Stomach (tissue), 9 donors: ENCODE results near the gene ARFGEF3. TPM values are rescaled to one million over a fixed set of nuclear protein-coding genes. Genes with fewer than 3 reads are reported as not detected.

ENCODE experiments used
- DNase-seq, 2 donors: peaks; one replicate each; pipeline versions ENCODE4 v3.0.0 to v3.0.0-alpha.2; 2013 to 2019
- H3K27ac ChIP-seq, 5 donors: fragments of 200-600 bp in 4 of 5; sonication (generic) in 4 of 5; one replicate each; pipeline ENCODE4 v1.5.1; 2013 to 2019; ENCODE audit warnings: mild to moderate bottlenecking in 1 of 5, moderate library complexity in 1 of 5
- H3K27me3 ChIP-seq, 3 donors: fragments of 200-600 bp; sonication (generic); one replicate each; pipeline ENCODE4 v1.5.1; 2017 to 2019; ENCODE audit warnings: mixed run types in 1 of 3
- H3K36me3 ChIP-seq, 4 donors: fragments of 200-600 bp; sonication (generic); 1 replicate in 3 of 4; 2 replicates in 1 of 4; pipeline ENCODE4 v1.5.1; 2016 to 2019
- H3K4me1 ChIP-seq, 4 donors: fragments of 200-600 bp; sonication (generic); one replicate each; pipeline ENCODE4 v1.5.1; 2016 to 2019
- H3K4me3 ChIP-seq, 4 donors: fragments of 200-600 bp; sonication (generic) in 3 of 4; one replicate each; pipeline ENCODE4 v1.5.1; 2016 to 2019; ENCODE audit warnings: mild to moderate bottlenecking in 1 of 4
- H3K9me3 ChIP-seq, 4 donors: fragments of 200-600 bp; sonication (generic); one replicate each; pipeline ENCODE4 v1.5.1; 2016 to 2019
- CTCF ChIP-seq, 7 experiments: fragments of 450-650 bp in 4 of 7; fragments of 200-600 bp in 3 of 7; sonication (generic) in 3 of 7; IDR thresholded peaks; one replicate each; pipeline ENCODE4 v1.5.1; 2016 to 2019; ENCODE audit warnings: antibody characterized with exemption in 7 of 7, control low read depth in 2 of 7, mild to moderate bottlenecking in 1 of 7
- EP300 ChIP-seq: sonication (generic); formaldehyde crosslinking; IDR thresholded peaks from one replicate; pipeline ENCODE4 v1.6.1; 2017; ENCODE audit warnings: antibody characterized with exemption
- POLR2A ChIP-seq, 4 donors: fragments of 450-650 bp; IDR thresholded peaks; one replicate each; pipeline ENCODE4 v1.6.1; 2016; ENCODE audit warnings: antibody characterized with exemption in 4 of 4, control low read depth in 2 of 4, mild to moderate bottlenecking in 1 of 4, moderate library complexity in 1 of 4
- POLR2AphosphoS5 ChIP-seq, 3 donors: sonication (generic); formaldehyde crosslinking; IDR thresholded peaks; one replicate each; pipeline ENCODE4 v1.6.1; 2016; ENCODE audit warnings: antibody characterized with exemption in 3 of 3
- WGBS, 5 donors: extraction: QIAGEN DNeasy Blood & Tissue Kit in 3 of 5; methylation state at CpG; one replicate each; pipeline versions ENCODE4 v1.1.5 to v1.1.7; 2013 to 2018; 5-methylcytosine and 5-hydroxymethylcytosine counted together
- intact Hi-C: fragments of 100-400 bp; cut with DNase I; formaldehyde crosslinking; loops from one replicate; pipeline ENCODE4 v1.15.1; 2023; ENCODE audit warnings: low total_unique reads
- polyA plus RNA-seq, 3 donors: library from polyadenylated mRNA; stranded (reverse); fragments of 200-250 nt; gene quantifications; one replicate each; pipeline ENCODE4 v1.2.3, GENCODE V29; 2013
- total RNA-seq, 5 donors: library from RNA; depleted of rRNA; stranded (reverse); fragments of >200 nt; gene quantifications; one replicate each; pipeline versions ENCODE4 v1.1.0 to v1.2.3, GENCODE V29; 2014 to 2016
- donor health status: healthy with polysubstance abuse.
- donor health status: Bipolar disorder and iron deficiency.
- donor health status: healthy.

The ARFGEF3 gene
- total and polyA plus RNA-seq, 8 donors, result 3.2 to 44.6 (median 13.2) TPM

GRCh38 chr6:138182939-138183789, 21.4 kb downstream of the ARFGEF3 start:
- WGBS, 5 donors, result 50 to 69% (median 61%) methylated on average over 8 of the region's 8 CpGs
- H3K27ac ChIP-seq, result peak overlapping the region in 1 of 5 donors; percentile 28

GRCh38 chr6:138183790-138184134, 22.0 kb downstream of the ARFGEF3 start:
- WGBS, 5 donors, result 76 to 95% (median 90%) methylated on average over 4 of the region's 4 CpGs
- intact Hi-C loops, result no loop called here
- DNase-seq, result no peak

More at GRCh38 chr6:138182939-138183789, 21.4 kb downstream of the ARFGEF3 start:
- peak in 1 of 2 donors; percentile 47 for DNase-seq
- H3K4me3 ChIP-seq, result no peak overlapping the region
- intact Hi-C loops, result no loop called here
- no peaks in the 10 kb centered on the region for H3K36me3 ChIP-seq
- peaks cover 0 to 5% (median 2%) of the 10 kb centered on the region in 4 donors for H3K9me3 ChIP-seq
- peaks cover 3 to 19% (median 10%) of the 10 kb centered on the region in 4 donors for H3K4me1 ChIP-seq
- H3K27me3 ChIP-seq, result no peaks in the 10 kb centered on the region
- no peak for TF ChIP-seq EP300
- no peak for TF ChIP-seq POLR2AphosphoS5 (IDR thresholded peaks at IDR 0.05)
- TF ChIP-seq POLR2A (IDR thresholded peaks at IDR 0.05), result no peak
- TF ChIP-seq CTCF (IDR thresholded peaks at IDR 0.05), result no peak

DNA sequence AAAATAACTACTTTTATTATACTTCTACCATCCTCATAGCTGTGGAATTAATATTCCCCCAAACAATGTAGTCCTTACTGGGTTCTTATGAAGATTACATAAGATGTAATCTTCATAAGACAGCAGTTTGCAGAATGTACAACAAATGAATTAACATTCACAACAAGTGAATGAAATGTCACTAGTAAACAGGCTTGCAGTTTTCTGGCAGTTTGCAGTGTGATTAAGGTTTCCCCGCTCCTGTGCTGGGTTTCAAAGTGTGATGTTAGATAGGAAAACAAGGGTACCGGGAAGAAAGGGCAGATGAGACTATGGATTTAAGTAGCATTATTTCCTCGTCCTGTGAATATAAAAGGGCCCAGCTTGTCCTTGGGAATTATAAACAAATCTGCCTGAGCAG, 22.5 kb downstream of the ARFGEF3 start:
- no peak for DNase-seq
- WGBS, 5 donors, result 61 to 85% (median 79%) methylated on average over 3 of the region's 3 CpGs
- TF ChIP-seq EP300, result no peak
- TF ChIP-seq POLR2AphosphoS5 (IDR thresholded peaks at IDR 0.05), result no peak
- TF ChIP-seq POLR2A (IDR thresholded peaks at IDR 0.05), result no peak
- TF ChIP-seq CTCF (IDR thresholded peaks at IDR 0.05), result no peak

More at GRCh38 chr6:138183790-138184134, 22.0 kb downstream of the ARFGEF3 start:
- Histone ChIP-seq H3K4me3 (no peak overlapping the region), H3K36me3 (no peaks in the 10 kb centered on the region), H3K9me3 (no peaks in the 10 kb centered on the region), H3K27me3 (no peaks in the 10 kb centered on the region), H3K4me1 (peaks cover 9 to 25% (median 15%) of the 10 kb centered on the region in 4 donors), H3K27ac (no peak overlapping the region)
- TF ChIP-seq CTCF (IDR thresholded peaks at IDR 0.05) (no peak), EP300 (no peak), POLR2AphosphoS5 (IDR thresholded peaks at IDR 0.05) (no peak), POLR2A (IDR thresholded peaks at IDR 0.05) (no peak)

GRCh38 chr6:138187156-138187555, 25.4 kb downstream of the ARFGEF3 start:
- intact Hi-C loops, result no loop called here
- Histone ChIP-seq H3K9me3 (no peaks in the 10 kb centered on the region), H3K4me3 (no peak overlapping the region), H3K27me3 (no peaks in the 10 kb centered on the region), H3K4me1 (peaks cover 10 to 23% (median 16%) of the 10 kb centered on the region in 4 donors), H3K27ac (no peak overlapping the region), H3K36me3 (no peaks in the 10 kb centered on the region)
- TF ChIP-seq POLR2A (IDR thresholded peaks at IDR 0.05) (no peak), EP300 (no peak), CTCF (IDR thresholded peaks at IDR 0.05) (no peak), POLR2AphosphoS5 (IDR thresholded peaks at IDR 0.05) (no peak)
- DNase-seq, result no peak
- 86 to 97% (median 91%) methylated on average over 4 of the region's 4 CpGs for WGBS, 5 donors

More for the DNA sequence above, 22.5 kb downstream of the ARFGEF3 start:
- Histone ChIP-seq H3K4me1 (peaks cover 10 to 26% (median 17%) of the 10 kb centered on the region in 4 donors), H3K27ac (no peak overlapping the region), H3K4me3 (no peak overlapping the region), H3K27me3 (no peaks in the 10 kb centered on the region), H3K36me3 (no peaks in the 10 kb centered on the region), H3K9me3 (no peaks in the 10 kb centered on the region)
- intact Hi-C loops, result no loop called here
